HepG2 (cell line): ENCODE data around the gene CAMTA1. TPM values are rescaled to one million over a fixed set of nuclear protein-coding genes. Genes with fewer than 3 reads are reported as not detected.

ENCODE experiments used
- ARNT ChIP-seq: fragments of 450-650 bp; IDR thresholded peaks from 2 replicates; pipeline ENCODE4 v1.6.1; 2017
- CTCF ChIP-seq: sonication (generic); formaldehyde crosslinking; IDR thresholded peaks from 2 replicates; pipeline ENCODE4 v1.5.0; 2020; ENCODE audit warnings: mild to moderate bottlenecking, missing genetic modification reagents, moderate library complexity
- DZIP1 ChIP-seq: sonication (generic); formaldehyde crosslinking; IDR thresholded peaks from 2 replicates; pipeline ENCODE4 v1.5.0; 2020; ENCODE audit warnings: mild to moderate bottlenecking, missing genetic modification reagents
- KMT2B ChIP-seq: IDR thresholded peaks from 2 replicates; pipeline ENCODE4 v1.6.1; 2016; ENCODE audit warnings: missing genetic modification reagents, missing compliant biosample characterization
- LCORL ChIP-seq, 2 experiments: fragments of 450-650 bp in 1 of 2; sonication (generic) in 1 of 2; formaldehyde crosslinking in 1 of 2; IDR thresholded peaks; 2 replicates each; pipeline versions ENCODE4 v1.5.0 to v1.6.1; 2017 to 2020; ENCODE audit warnings: antibody characterized with exemption in 1 of 2, missing genetic modification reagents in 1 of 2
- MED1 ChIP-seq: sonication (generic); formaldehyde crosslinking; IDR thresholded peaks from 2 replicates; pipeline ENCODE4 v1.4.0; 2020; ENCODE audit warnings: missing genetic modification reagents
- MEIS1 ChIP-seq: sonication (generic); formaldehyde crosslinking; IDR thresholded peaks from 2 replicates; pipeline ENCODE4 v1.9.0; 2021; ENCODE audit warnings: mild to moderate bottlenecking, missing genetic modification reagents, moderate library complexity, borderline replicate concordance
- MIXL1 ChIP-seq: IDR thresholded peaks from 2 replicates; pipeline ENCODE4 v1.6.1; 2016
- MXD1 ChIP-seq: sonication (generic); formaldehyde crosslinking; IDR thresholded peaks from 2 replicates; pipeline ENCODE4 v1.4.0; 2020; ENCODE audit warnings: mild to moderate bottlenecking, missing genetic modification reagents
- NR2F2 ChIP-seq: IDR thresholded peaks from 2 replicates; pipeline ENCODE4 v1.6.1; 2012; ENCODE audit warnings: low read depth, inconsistent platforms, borderline replicate concordance
- TCF12 ChIP-seq, 2 experiments: fragments of 450-650 bp in 1 of 2; sonication (generic) in 1 of 2; formaldehyde crosslinking in 1 of 2; IDR thresholded peaks; 2 replicates each; pipeline versions ENCODE4 v1.6.1 to v1.8.0; 2017 to 2022; ENCODE audit warnings: antibody characterized with exemption in 1 of 2, mild to moderate bottlenecking in 1 of 2, missing genetic modification reagents in 1 of 2, moderate library complexity in 1 of 2
- THRA ChIP-seq: sonication (generic); formaldehyde crosslinking; IDR thresholded peaks from 2 replicates; pipeline ENCODE4 v1.4.0; 2020; ENCODE audit warnings: missing genetic modification reagents, borderline replicate concordance
- ZBTB20 ChIP-seq: sonication (generic); formaldehyde crosslinking; IDR thresholded peaks from 2 replicates; pipeline ENCODE4 v1.8.1; 2023; ENCODE audit warnings: missing genetic modification reagents, low read depth, mild to moderate bottlenecking, borderline replicate concordance
- ZNF547 ChIP-seq: sonication (generic); formaldehyde crosslinking; IDR thresholded peaks from 2 replicates; pipeline ENCODE4 v1.5.1; 2020; ENCODE audit warnings: mild to moderate bottlenecking, missing genetic modification reagents
- ZNF567 ChIP-seq: sonication (generic); formaldehyde crosslinking; IDR thresholded peaks from 2 replicates; pipeline ENCODE4 v1.8.1; 2023; ENCODE audit warnings: mild to moderate bottlenecking, missing genetic modification reagents, borderline replicate concordance
- ZNF709 ChIP-seq: sonication (generic); formaldehyde crosslinking; IDR thresholded peaks from 2 replicates; pipeline ENCODE4 v1.5.0; 2020; ENCODE audit warnings: mild to moderate bottlenecking, missing genetic modification reagents
- ZNF724P ChIP-seq: sonication (generic); formaldehyde crosslinking; IDR thresholded peaks from 2 replicates; pipeline ENCODE4 v1.8.0; 2022; ENCODE audit warnings: missing genetic modification reagents, borderline replicate concordance
- ZNF83 ChIP-seq: sonication (generic); formaldehyde crosslinking; IDR thresholded peaks from 2 replicates; pipeline ENCODE4 v1.4.0; 2020; ENCODE audit warnings: missing genetic modification reagents, mild to moderate bottlenecking, borderline replicate concordance
- polyA plus RNA-seq, 8 experiments: library from polyadenylated mRNA; depleted of rRNA in 3 of 8; stranded (reverse) in 7 of 8; unstranded in 1 of 8; fragments of >200 nt; fragmentation: Illumina TruSeq in 4 of 8; extraction: Trizol in 4 of 8; gene quantifications; 2 replicates each; pipeline versions ENCODE4 v1.2.1 to v1.2.3, GENCODE V29; 2011 to 2016; ENCODE audit warnings: low read depth in 4 of 8, missing spikeins in 1 of 8, mixed read lengths in 1 of 8; ENCODE audit not compliant: insufficient read depth in 1 of 8
- total RNA-seq, 5 experiments: library from RNA; depleted of rRNA; stranded (reverse); fragments of >200 nt; fragmentation: Illumina TruSeq; extraction: Trizol; gene quantifications; 2 replicates each; pipeline ENCODE4 v1.2.3, GENCODE V29; 2016; ENCODE audit warnings: low read depth in 1 of 5
- TF ChIP-seq, protein P1 (sequence below): sonication (generic); formaldehyde crosslinking; IDR thresholded peaks from 2 replicates; pipeline ENCODE4 v1.5.1; 2020; ENCODE audit warnings: mild to moderate bottlenecking, moderate library complexity, missing genetic modification reagents
- TF ChIP-seq, protein P2 (sequence below): sonication (generic); formaldehyde crosslinking; IDR thresholded peaks from 2 replicates; pipeline ENCODE4 v1.4.0; 2020; ENCODE audit warnings: mild to moderate bottlenecking, low read depth, missing genetic modification reagents

The CAMTA1 gene
- total and polyA plus RNA-seq, 2 of the 13 experiments (the other 11 are each of a cell fraction or from before 2014, with no cell fraction given), result 25.0 to 36.4 TPM

GRCh38 chr1:6909857-6910256 is 124.6 kb downstream of the CAMTA1 start (continued):
- TF ChIP-seq THRA (CRISPR knock-in tag), result peak; percentile 64; the same call in 1 of the 2 replicates
- TF ChIP-seq ZNF83 (CRISPR knock-in tag), result no peak
- TF ChIP-seq ZNF547 (CRISPR knock-in tag), result no peak
- no peak for TF ChIP-seq ZNF724P
- TF ChIP-seq ZNF709, result no peak
- TF ChIP-seq, protein P1, sequence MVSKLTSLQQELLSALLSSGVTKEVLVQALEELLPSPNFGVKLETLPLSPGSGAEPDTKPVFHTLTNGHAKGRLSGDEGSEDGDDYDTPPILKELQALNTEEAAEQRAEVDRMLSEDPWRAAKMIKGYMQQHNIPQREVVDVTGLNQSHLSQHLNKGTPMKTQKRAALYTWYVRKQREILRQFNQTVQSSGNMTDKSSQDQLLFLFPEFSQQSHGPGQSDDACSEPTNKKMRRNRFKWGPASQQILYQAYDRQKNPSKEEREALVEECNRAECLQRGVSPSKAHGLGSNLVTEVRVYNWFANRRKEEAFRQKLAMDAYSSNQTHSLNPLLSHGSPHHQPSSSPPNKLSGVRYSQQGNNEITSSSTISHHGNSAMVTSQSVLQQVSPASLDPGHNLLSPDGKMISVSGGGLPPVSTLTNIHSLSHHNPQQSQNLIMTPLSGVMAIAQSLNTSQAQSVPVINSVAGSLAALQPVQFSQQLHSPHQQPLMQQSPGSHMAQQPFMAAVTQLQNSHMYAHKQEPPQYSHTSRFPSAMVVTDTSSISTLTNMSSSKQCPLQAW (CRISPR knock-in tag), result no peak
- TF ChIP-seq LCORL (IDR thresholded peaks at IDR 0.05), result no peak
- TF ChIP-seq LCORL (CRISPR knock-in tag; IDR thresholded peaks at IDR 0.05), result peak; percentile 25; the same call in 1 of the 2 replicates
- TF ChIP-seq, protein P2, sequence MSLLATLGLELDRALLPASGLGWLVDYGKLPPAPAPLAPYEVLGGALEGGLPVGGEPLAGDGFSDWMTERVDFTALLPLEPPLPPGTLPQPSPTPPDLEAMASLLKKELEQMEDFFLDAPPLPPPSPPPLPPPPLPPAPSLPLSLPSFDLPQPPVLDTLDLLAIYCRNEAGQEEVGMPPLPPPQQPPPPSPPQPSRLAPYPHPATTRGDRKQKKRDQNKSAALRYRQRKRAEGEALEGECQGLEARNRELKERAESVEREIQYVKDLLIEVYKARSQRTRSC (CRISPR knock-in tag), result no peak
- TF ChIP-seq ZNF567 (CRISPR knock-in tag), result no peak
- TF ChIP-seq ARNT, result no peak
- TF ChIP-seq NR2F2, result peak; percentile 85; the same call in 1 of the 2 replicates
- TF ChIP-seq CTCF (CRISPR knock-in tag), result no peak
- no peak for TF ChIP-seq TCF12 (IDR thresholded peaks at IDR 0.05)
- no peak for TF ChIP-seq TCF12 (CRISPR knock-in tag; IDR thresholded peaks at IDR 0.05)
- no peak for TF ChIP-seq DZIP1 (CRISPR knock-in tag)
- 0 out of 2 replicates have a peak, but pooled peaks have one; percentile 11 for TF ChIP-seq MIXL1 (CRISPR knock-in tag)
- TF ChIP-seq MED1 (CRISPR knock-in tag), result no peak
- TF ChIP-seq KMT2B, result no peak
- no peak for TF ChIP-seq MXD1
- TF ChIP-seq ZBTB20 (CRISPR knock-in tag), result peak; percentile 71; the same call in 1 of the 2 replicates
- no peak for TF ChIP-seq MEIS1 (CRISPR knock-in tag)
